GM12892 (cell line): ENCODE data around the gene REXO4.

Experiments used
- POLR2A ChIP-seq: IDR thresholded peaks from 2 replicates; pipeline ENCODE4 v1.6.1; 2011; ENCODE audit warnings: low read depth, low read length, control low read depth
- POLR2AphosphoS5 ChIP-seq: IDR thresholded peaks from 2 replicates; pipeline ENCODE4 v1.6.1; 2011; ENCODE audit warnings: low read depth, low read length, control low read depth
- TAF1 ChIP-seq: IDR thresholded peaks from 2 replicates; pipeline ENCODE4 v1.6.1; 2011; ENCODE audit warnings: low read depth, mild to moderate bottlenecking, control low read depth, low read length, borderline replicate concordance

GRCh38 chr9:133417541-133418461 is at the start of gene REXO4:
- TF ChIP-seq POLR2AphosphoS5 (peak; percentile 73), POLR2A (peak; percentile 74), TAF1 (no peak)
